22Rv1 (cell line): Measurements from ENCODE around the gene TMEM185A.

ENCODE experiments used
- H3K27ac ChIP-seq: fragments of 450-650 bp; 2 replicates; pipeline ENCODE4 v1.5.1; 2017
- ZFX ChIP-seq: fragments of 450-650 bp; IDR thresholded peaks from 2 replicates; pipeline ENCODE4 v1.6.1; 2017; ENCODE audit warnings: antibody characterized with exemption, borderline replicate concordance
- TF ChIP-seq, protein P1 (sequence below): fragments of 450-650 bp; IDR thresholded peaks from 2 replicates; pipeline ENCODE4 v1.5.1; 2017; ENCODE audit warnings: mild to moderate bottlenecking

The TMEM185A gene

DNA sequence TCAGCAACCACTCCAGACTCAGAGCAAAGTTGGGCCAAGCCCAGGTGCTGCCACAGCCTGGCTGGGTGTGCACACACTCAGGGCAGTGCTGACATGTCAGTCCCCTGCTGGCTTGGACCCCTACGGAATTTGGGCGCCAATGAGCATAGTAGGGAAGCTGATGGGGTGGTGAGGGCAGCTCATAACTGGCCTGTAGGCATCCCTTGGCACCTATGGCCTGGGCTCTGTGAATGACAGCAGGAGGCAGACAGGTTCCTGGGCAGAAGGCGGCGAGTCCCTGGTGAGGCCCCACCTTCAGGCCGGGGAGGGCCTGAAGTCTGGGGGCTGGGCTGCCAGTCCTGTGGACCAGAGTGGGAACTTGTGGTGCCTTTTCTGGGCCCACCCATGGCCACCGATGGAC lies 15.9 kb upstream of the TMEM185A start:
- TF ChIP-seq ZFX, result no peak
- TF ChIP-seq, protein P1, sequence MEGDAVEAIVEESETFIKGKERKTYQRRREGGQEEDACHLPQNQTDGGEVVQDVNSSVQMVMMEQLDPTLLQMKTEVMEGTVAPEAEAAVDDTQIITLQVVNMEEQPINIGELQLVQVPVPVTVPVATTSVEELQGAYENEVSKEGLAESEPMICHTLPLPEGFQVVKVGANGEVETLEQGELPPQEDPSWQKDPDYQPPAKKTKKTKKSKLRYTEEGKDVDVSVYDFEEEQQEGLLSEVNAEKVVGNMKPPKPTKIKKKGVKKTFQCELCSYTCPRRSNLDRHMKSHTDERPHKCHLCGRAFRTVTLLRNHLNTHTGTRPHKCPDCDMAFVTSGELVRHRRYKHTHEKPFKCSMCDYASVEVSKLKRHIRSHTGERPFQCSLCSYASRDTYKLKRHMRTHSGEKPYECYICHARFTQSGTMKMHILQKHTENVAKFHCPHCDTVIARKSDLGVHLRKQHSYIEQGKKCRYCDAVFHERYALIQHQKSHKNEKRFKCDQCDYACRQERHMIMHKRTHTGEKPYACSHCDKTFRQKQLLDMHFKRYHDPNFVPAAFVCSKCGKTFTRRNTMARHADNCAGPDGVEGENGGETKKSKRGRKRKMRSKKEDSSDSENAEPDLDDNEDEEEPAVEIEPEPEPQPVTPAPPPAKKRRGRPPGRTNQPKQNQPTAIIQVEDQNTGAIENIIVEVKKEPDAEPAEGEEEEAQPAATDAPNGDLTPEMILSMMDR, result no peak
- H3K27ac ChIP-seq, result no peak overlapping the region

DNA sequence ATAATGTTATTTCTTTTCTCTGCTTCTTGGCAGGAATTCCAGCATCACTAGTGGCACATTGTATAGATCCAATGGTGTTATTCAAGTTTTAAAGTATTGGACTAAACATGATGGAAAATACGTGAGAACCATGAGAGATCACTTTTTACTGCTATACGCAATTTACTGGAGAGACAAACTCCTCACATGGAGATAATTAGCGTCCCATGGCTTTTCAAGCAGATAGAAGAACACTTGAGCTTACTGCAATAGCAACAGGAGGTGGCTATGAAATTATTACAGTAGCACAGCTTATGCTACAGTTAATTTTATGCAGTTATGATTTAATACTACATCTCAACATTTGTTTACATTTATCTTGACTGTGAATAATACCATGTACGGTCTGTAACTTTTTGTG lies 11.9 kb upstream of the TMEM185A start:
- TF ChIP-seq, protein P1, result no peak
- TF ChIP-seq ZFX, result no peak
- H3K27ac ChIP-seq, result no peak overlapping the region

DNA sequence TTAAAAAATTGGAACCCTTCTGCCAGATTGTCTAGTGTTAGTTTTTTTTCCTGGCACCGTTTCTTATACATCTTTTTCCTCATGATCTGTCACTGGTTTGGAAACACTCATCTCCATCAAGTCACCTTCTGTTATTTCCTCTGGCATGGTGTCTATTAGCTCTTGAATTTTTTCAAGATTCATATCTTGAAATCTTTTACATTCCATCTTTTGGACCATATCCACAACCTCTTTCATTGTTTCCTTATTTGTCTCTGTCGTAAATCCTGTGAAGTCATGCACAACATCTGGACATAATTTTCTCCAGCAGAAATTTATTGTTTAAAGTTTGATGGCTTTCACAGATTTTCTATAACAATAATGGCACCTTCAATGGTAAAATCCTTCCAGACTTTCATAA lies 10.2 kb upstream of the TMEM185A start:
- TF ChIP-seq ZFX, result no peak
- TF ChIP-seq, protein P1, result no peak
- no peak overlapping the region for H3K27ac ChIP-seq

DNA sequence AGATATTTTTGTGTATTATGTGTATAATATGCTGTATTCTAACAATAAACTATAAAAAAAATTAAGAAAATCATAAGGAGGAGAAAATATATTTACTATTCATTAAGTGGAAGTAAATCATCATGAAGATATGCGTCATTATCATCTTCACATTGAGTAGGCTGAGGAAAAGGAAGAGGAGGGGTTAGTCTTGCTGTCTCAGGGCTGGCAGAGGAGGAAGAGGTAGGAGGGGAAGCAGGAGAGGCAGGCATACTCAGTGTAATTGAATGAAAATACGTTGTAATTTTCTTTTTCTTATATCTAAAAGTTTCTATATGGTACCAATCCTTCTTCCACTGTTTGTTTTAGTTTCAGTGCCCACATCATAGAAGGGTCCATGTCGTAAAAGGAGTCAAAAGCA lies 9.8 kb upstream of the TMEM185A start:
- TF ChIP-seq ZFX, result no peak
- TF ChIP-seq, protein P1, result no peak
- no peak overlapping the region for H3K27ac ChIP-seq

DNA sequence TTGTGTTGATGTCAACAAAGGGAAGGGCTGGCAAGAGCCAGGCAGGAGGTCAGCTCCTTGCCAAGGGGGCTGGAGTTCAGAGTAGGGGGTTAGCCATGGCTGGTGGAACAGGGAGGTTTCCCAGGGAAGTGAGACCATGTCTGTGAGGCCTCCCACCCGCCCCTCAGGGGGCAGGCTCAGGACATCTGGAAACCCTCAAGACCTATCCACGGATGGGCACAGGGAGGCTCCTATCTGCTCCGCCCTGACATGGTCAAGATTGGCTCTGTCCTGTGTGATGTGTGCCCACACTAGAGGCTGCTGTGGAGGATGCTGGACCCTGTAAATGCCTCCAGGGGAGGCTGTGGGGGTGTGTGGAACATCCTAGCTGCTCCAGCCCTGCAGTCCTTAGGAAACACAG lies 8.0 kb upstream of the TMEM185A start:
- TF ChIP-seq, protein P1, result no peak
- no peak for TF ChIP-seq ZFX
- H3K27ac ChIP-seq, result no peak overlapping the region

DNA sequence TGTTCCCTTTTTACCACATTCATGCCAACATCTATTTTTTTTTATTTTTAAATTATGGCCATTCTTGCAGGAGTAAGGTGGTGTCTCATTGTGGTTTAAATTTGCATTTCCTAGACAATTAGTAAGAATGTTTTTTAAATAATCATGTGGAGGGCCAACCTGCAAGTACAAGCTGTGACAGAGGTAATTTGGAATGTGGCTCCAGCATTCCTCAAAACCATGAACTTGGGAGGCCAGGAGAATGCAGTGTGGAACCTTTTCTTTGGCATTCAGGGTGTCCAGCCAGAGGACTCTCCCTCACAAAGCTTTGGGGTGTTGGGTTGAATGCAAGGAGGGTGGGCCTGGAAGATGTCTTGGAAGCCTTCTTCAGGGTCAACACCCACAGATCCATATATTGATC lies 7.3 kb upstream of the TMEM185A start:
- H3K27ac ChIP-seq, result no peak overlapping the region
- TF ChIP-seq, protein P1, result no peak
- no peak for TF ChIP-seq ZFX

DNA sequence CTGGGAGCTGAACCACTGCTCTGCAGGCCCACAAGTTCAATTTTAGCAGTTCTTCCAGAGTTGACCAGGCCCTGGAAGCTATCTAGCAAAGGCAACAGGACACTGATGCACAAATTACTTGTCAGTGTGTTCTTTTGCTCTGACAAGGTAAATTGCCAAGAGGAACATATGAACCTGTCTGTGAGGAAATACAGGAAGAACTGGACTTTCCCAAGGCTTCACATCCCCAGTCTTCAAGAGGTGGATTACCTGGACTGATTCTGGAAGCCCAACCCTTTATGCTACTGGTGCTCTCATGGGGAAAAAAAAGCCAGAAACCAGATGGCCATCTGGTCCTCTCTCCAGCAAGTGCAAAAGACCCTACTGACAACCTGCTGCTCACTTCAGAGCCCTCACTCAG lies 1.9 kb upstream of the TMEM185A start:
- TF ChIP-seq ZFX, result no peak
- TF ChIP-seq, protein P1, result no peak
- no peak overlapping the region for H3K27ac ChIP-seq
